HCT116 (cell line): ENCODE measurements around the gene AGAP1. TPM values are rescaled to one million over a fixed set of nuclear protein-coding genes. Genes with fewer than 3 reads are reported as not detected.

ENCODE experiments used
- ATAC-seq: fragments of 200-7000 bp; cut with Tn5 transposase; 2 replicates; pipeline ENCODE4 v1.9.1; 2020; ENCODE audit warnings: mild to moderate bottlenecking, moderate library complexity
- BruUV-seq: library from RNA; stranded (reverse); fragments of 400-500 nt; replicated peaks from 2 replicates; lab custom pipeline; 2021; lab: Mats Ljungman, UMichigan
- CTCF ChIA-PET: fragments of 300-600 bp; sonication (Branson Sonifier 250); formaldehyde crosslinking; loops from one replicate; lab custom pipeline; 2021; ENCODE audit warnings: antibody characterized with exemption; lab: Charles Lee
- POLR2A ChIA-PET: fragments of 300-600, 350-600 bp; sonication (Branson Sonifier 250); formaldehyde crosslinking; loops from one replicate; lab custom pipeline; 2021; ENCODE audit warnings: antibody characterized with exemption; lab: Charles Lee
- RAD21 ChIA-PET, 2 experiments: fragments of 300-600 bp; sonication (Branson Sonifier 250); formaldehyde crosslinking; loops; one replicate each; lab custom pipeline; 2023; ENCODE audit warnings: low total read pairs in 2 of 2; ENCODE audit not compliant: uncharacterized antibody in 2 of 2, unreplicated experiment in 2 of 2, low non-redundant PET in 1 of 2; lab: Charles Lee
- DNase-seq: peaks from one replicate; pipeline ENCODE4 v3.0.0-alpha.2; 2010; ENCODE audit warnings: low read depth, low spot score
- H2AFZ ChIP-seq: fragments of 200-600 bp; shearing (Covaris generic), sonication (generic); 2 replicates; pipeline ENCODE4 v1.6.1; 2017; ENCODE audit warnings: low read depth, mixed run types, mixed read lengths, antibody characterized with exemption, low read length; ENCODE audit not compliant: poor library complexity, severe bottlenecking
- H3K27ac ChIP-seq: 2 replicates; pipeline ENCODE4 v1.5.1; 2012; ENCODE audit warnings: low read depth, low read length
- H3K27me3 ChIP-seq: fragments of 200-600 bp; sonication (generic); 2 replicates; pipeline ENCODE4 v1.6.1; 2016; ENCODE audit warnings: mixed run types, low read length, mixed read lengths; ENCODE audit not compliant: insufficient read depth
- H3K36me3 ChIP-seq, 2 experiments: fragments of 200-500 bp in 1 of 2; fragments of 200-600 bp in 1 of 2; sonication (Bioruptor generic) in 1 of 2; sonication (generic) in 1 of 2; 2 replicates each; pipeline versions ENCODE4 v1.5.1 to v1.6.1; 2014 to 2016; ENCODE audit warnings: low read length in 2 of 2, inconsistent platforms in 1 of 2, mixed read lengths in 1 of 2, mixed run types in 1 of 2; ENCODE audit not compliant: insufficient read depth in 2 of 2, control insufficient read depth in 1 of 2
- H3K4me1 ChIP-seq, 2 experiments: fragments of 200-600 bp in 1 of 2; sonication (generic) in 1 of 2; 2 replicates each; pipeline versions ENCODE4 v1.5.1 to v1.6.1; 2012 to 2017; ENCODE audit warnings: low read length in 2 of 2, inconsistent platforms in 1 of 2, mild to moderate bottlenecking in 1 of 2, mixed read lengths in 1 of 2, mixed run types in 1 of 2, moderate library complexity in 1 of 2; ENCODE audit not compliant: insufficient read depth in 2 of 2, control insufficient read depth in 1 of 2
- H3K4me2 ChIP-seq: fragments of 200-600 bp; sonication (generic); 2 replicates; pipeline ENCODE4 v1.6.1; 2017; ENCODE audit warnings: mixed run types, low read length, mixed read lengths
- H3K4me3 ChIP-seq, 2 experiments: fragments of 200-600 bp in 1 of 2; sonication (generic) in 1 of 2; replicated peaks in 1 of 2; 2 replicates each; pipeline ENCODE4 v1.5.1; 2011 to 2016; ENCODE audit warnings: low read length in 2 of 2, control low read depth in 1 of 2, low read depth in 1 of 2, mild to moderate bottlenecking in 1 of 2, mixed read lengths in 1 of 2, mixed run types in 1 of 2
- H3K79me2 ChIP-seq: fragments of 200-600 bp; sonication (generic); 2 replicates; pipeline ENCODE4 v1.6.1; 2017; ENCODE audit warnings: mild to moderate bottlenecking, mixed run types, low read length, moderate library complexity, mixed read lengths; ENCODE audit not compliant: insufficient read depth
- H3K9ac ChIP-seq: fragments of 200-600 bp; sonication (generic); 2 replicates; pipeline ENCODE4 v1.6.1; 2016; ENCODE audit warnings: low read length, mixed read lengths
- H3K9me2 ChIP-seq: fragments of 200-600 bp; sonication (generic), shearing (Covaris generic); 2 replicates; pipeline ENCODE4 v1.6.1; 2017; ENCODE audit warnings: mixed run types, mild to moderate bottlenecking, moderate library complexity; ENCODE audit not compliant: insufficient read depth
- H3K9me3 ChIP-seq, 2 experiments: fragments of 200-500 bp in 1 of 2; fragments of 200-600 bp in 1 of 2; sonication (Bioruptor generic) in 1 of 2; sonication (generic) in 1 of 2; 2 replicates each; pipeline ENCODE4 v1.6.1; 2014 to 2017; ENCODE audit warnings: low read length in 2 of 2, mixed read lengths in 2 of 2, inconsistent platforms in 1 of 2, low read depth in 1 of 2, mild to moderate bottlenecking in 1 of 2, mixed run types in 1 of 2, moderate library complexity in 1 of 2; ENCODE audit not compliant: control insufficient read depth in 1 of 2, insufficient read depth in 1 of 2
- H4K20me1 ChIP-seq: fragments of 200-600 bp; sonication (generic), shearing (Covaris generic); 2 replicates; pipeline ENCODE4 v1.6.1; 2017; ENCODE audit warnings: mixed run types, mild to moderate bottlenecking, moderate library complexity; ENCODE audit not compliant: insufficient read depth
- CBX3 ChIP-seq: IDR thresholded peaks from 2 replicates; pipeline ENCODE4 v1.6.1; 2012; ENCODE audit warnings: low read depth
- ELF1 ChIP-seq: IDR thresholded peaks from 2 replicates; pipeline ENCODE4 v1.6.1; 2012; ENCODE audit warnings: low read depth, borderline replicate concordance
- EZH2 ChIP-seq: fragments of 200-600 bp; sonication (generic); IDR thresholded peaks from 2 replicates; pipeline ENCODE4 v1.6.1; 2017; ENCODE audit warnings: antibody characterized with exemption, mixed run types
- FOSL1 ChIP-seq: IDR thresholded peaks from 2 replicates; pipeline ENCODE4 v1.6.1; 2012; ENCODE audit warnings: low read depth
- POLR2A ChIP-seq: IDR thresholded peaks from 2 replicates; pipeline ENCODE4 v1.7.0; 2011; ENCODE audit warnings: borderline replicate concordance; ENCODE audit not compliant: insufficient read depth, insufficient read length; ENCODE audit errors: extremely low read depth
- REST ChIP-seq: IDR thresholded peaks from 2 replicates; pipeline ENCODE4 v1.6.1; 2012; ENCODE audit warnings: low read depth
- SIN3A ChIP-seq: IDR thresholded peaks from 2 replicates; pipeline ENCODE4 v1.6.1; 2012; ENCODE audit warnings: low read depth
- SRF ChIP-seq: IDR thresholded peaks from 2 replicates; pipeline ENCODE4 v1.6.1; 2012; ENCODE audit warnings: low read depth
- YY1 ChIP-seq: IDR thresholded peaks from 2 replicates; pipeline ENCODE4 v1.6.1; 2011; ENCODE audit warnings: low read length, low read depth, moderate library complexity, mild to moderate bottlenecking; ENCODE audit not compliant: insufficient replicate concordance; ENCODE audit errors: extremely low read depth
- intact Hi-C: fragments of 100-400 bp; cut with micrococcal nuclease; formaldehyde crosslinking; loops from 2 replicates; pipeline ENCODE4 v1.10.0; 2022
- total RNA-seq: library from RNA; stranded (reverse); gene quantifications from one replicate; pipeline ENCODE4 v1.2.1, GENCODE V29; 2021; ENCODE audit not compliant: unreplicated experiment

AGAP1 gene
- total RNA-seq, 1 experiment from 2014 or later: 43.8 TPM

- intact Hi-C loops: no loop called here
- H3K27ac ChIP-seq: no peak overlapping the region
- no peak overlapping the region for H3K9ac ChIP-seq
- ChIA-PET POLR2A (no interaction called here), CTCF (no interaction called here), RAD21 (no interaction called here)
- DNase-seq (no peak), ATAC-seq (no peak)
- H3K4me1 ChIP-seq: peaks cover 15 to 35% of the 10 kb centered on the region in 2 experiments; a peak in 3 of 4 replicates
- H3K36me3 ChIP-seq: no peaks in the 10 kb centered on the region
- no peak overlapping the region for H2AFZ ChIP-seq
- H3K9me3 ChIP-seq: no peaks in the 10 kb centered on the region
- H3K27me3 ChIP-seq: no peaks in the 10 kb centered on the region
- TF ChIP-seq CBX3 (no peak), YY1 (no peak), REST (no peak), EZH2 (no peak)
- no peaks in the 10 kb centered on the region for H3K9me2 ChIP-seq
- peaks cover 6% of the 10 kb centered on the region; the same call in 1 of the 2 replicates for H4K20me1 ChIP-seq
- peak overlapping the region; percentile 46 for H3K4me2 ChIP-seq
- peak overlapping the region; percentile 9 to 36; a peak in 2 of 4 replicates for H3K4me3 ChIP-seq
- no TSS peak for BruUV-seq
- H3K79me2 ChIP-seq: peaks cover 68% of the 10 kb centered on the region
These were observed 174.9 kb downstream of the AGAP1 start for GRCh38 chr2:235668782-235669181.

- Histone ChIP-seq H3K4me1 (peaks cover 15 to 38% of the 10 kb centered on the region in 2 experiments; a peak in 3 of 4 replicates), H3K4me2 (peak overlapping the region; percentile 46), H4K20me1 (peaks cover 6% of the 10 kb centered on the region; the same call in 1 of the 2 replicates), H3K36me3 (no peaks in the 10 kb centered on the region), H3K9ac (no peak overlapping the region), H3K27me3 (no peaks in the 10 kb centered on the region), H3K9me2 (no peaks in the 10 kb centered on the region), H3K79me2 (peaks cover 72% of the 10 kb centered on the region), H3K9me3 (no peaks in the 10 kb centered on the region), H2AFZ (no peak overlapping the region), H3K27ac (peak overlapping the region; percentile 61; the same call in 1 of the 2 replicates), H3K4me3 (peak overlapping the region; percentile 36; a peak in 3 of 4 replicates)
- ChIA-PET POLR2A (no interaction called here), RAD21 (no interaction called here), CTCF (no interaction called here)
- DNase-seq (peak; percentile 77), ATAC-seq (peak; percentile 85)
- no TSS peak for BruUV-seq
- intact Hi-C loops: no loop called here
- TF ChIP-seq YY1: no peak
- no peak for TF ChIP-seq ELF1
- no peak; the same call in 1 of the 2 replicates for TF ChIP-seq SIN3A
- no peak for TF ChIP-seq FOSL1
- TF ChIP-seq REST: no peak
- TF ChIP-seq POLR2A: no peak
- no peak for TF ChIP-seq SRF
These were observed 175.5 kb downstream of the AGAP1 start for GRCh38 chr2:235669269-235669831.
